Karpas-422 (cell line): ENCODE measurements around the gene TMEM269. TPM values are rescaled to one million over a fixed set of nuclear protein-coding genes. Genes with fewer than 3 reads are reported as not detected.

Experiments
- DNase-seq: peaks from one replicate; pipeline ENCODE4 v3.0.0-alpha.2; 2015
- H2AFZ ChIP-seq: fragments of 200-600 bp; sonication (generic); 2 replicates; pipeline ENCODE4 v1.6.1; 2014; ENCODE audit warnings: antibody characterized with exemption, low read length, mixed read lengths
- H3K27ac ChIP-seq: fragments of 200-600 bp; sonication (generic); 2 replicates; pipeline ENCODE4 v1.5.1; 2014; ENCODE audit warnings: mild to moderate bottlenecking, low read length, moderate library complexity
- H3K27me3 ChIP-seq: fragments of 200-600 bp; sonication (generic); 2 replicates; pipeline ENCODE4 v1.6.1; 2014; ENCODE audit warnings: low read length, mixed read lengths
- H3K36me3 ChIP-seq: fragments of 200-600 bp; sonication (generic); 2 replicates; pipeline ENCODE4 v1.6.1; 2014; ENCODE audit warnings: low read length, mixed read lengths; ENCODE audit not compliant: insufficient read depth
- H3K4me1 ChIP-seq: fragments of 200-600 bp; sonication (generic); 2 replicates; pipeline ENCODE4 v1.6.1; 2014; ENCODE audit warnings: mild to moderate bottlenecking, low read length, mixed read lengths
- H3K4me2 ChIP-seq: fragments of 200-600 bp; sonication (generic); 2 replicates; pipeline ENCODE4 v1.6.1; 2014; ENCODE audit warnings: low read length, low read depth, mild to moderate bottlenecking; ENCODE audit not compliant: poor library complexity, severe bottlenecking
- H3K4me3 ChIP-seq: fragments of 200-600 bp; sonication (generic); 2 replicates; pipeline ENCODE4 v1.5.1; 2014; ENCODE audit warnings: mild to moderate bottlenecking, antibody characterized with exemption, low read length, mixed read lengths
- H3K79me2 ChIP-seq: fragments of 200-600 bp; sonication (generic); 2 replicates; pipeline ENCODE4 v1.6.1; 2014; ENCODE audit warnings: mild to moderate bottlenecking, low read length, mixed read lengths
- H3K9ac ChIP-seq: fragments of 200-600 bp; sonication (generic); 2 replicates; pipeline ENCODE4 v1.6.0; 2014; ENCODE audit warnings: low read length
- H3K9me2 ChIP-seq: fragments of 200-600 bp; sonication (generic), shearing (Covaris generic); replicated peaks from 2 replicates; pipeline ENCODE4 v1.6.0; 2014; ENCODE audit warnings: mild to moderate bottlenecking, low read length, moderate library complexity; ENCODE audit not compliant: insufficient read depth
- H3K9me3 ChIP-seq: fragments of 300-700, 200-600 bp; sonication (generic); 2 replicates; pipeline ENCODE4 v1.6.1; 2014; ENCODE audit warnings: low read length, mixed read lengths
- H4K20me1 ChIP-seq: fragments of 200-600 bp; sonication (generic); 2 replicates; pipeline ENCODE4 v1.6.1; 2014; ENCODE audit warnings: mild to moderate bottlenecking, antibody characterized with exemption, low read length, low read depth; ENCODE audit not compliant: insufficient read depth
- total RNA-seq: library from RNA; depleted of rRNA; stranded (reverse); fragments of >200 nt; shearing (Covaris generic); gene quantifications from 2 replicates; pipeline ENCODE4 v1.2.3, GENCODE V29; 2014; ENCODE audit warnings: low replicate concordance

Gene TMEM269
- total RNA-seq, 1 experiment from 2014 or later, result not detected

- Histone ChIP-seq H3K4me1 (peaks cover 7% of the 10 kb centered on the region), H2AFZ (no peak overlapping the region), H4K20me1 (no peaks in the 10 kb centered on the region), H3K9me2 (no peaks in the 10 kb centered on the region), H3K9me3 (no peaks in the 10 kb centered on the region), H3K79me2 (no peaks in the 10 kb centered on the region), H3K4me2 (no peak overlapping the region), H3K27me3 (no peaks in the 10 kb centered on the region), H3K9ac (no peak overlapping the region), H3K27ac (no peak overlapping the region), H3K36me3 (no peaks in the 10 kb centered on the region), H3K4me3 (no peak overlapping the region)
- no peak for DNase-seq
Observed at GRCh38 chr1:42824481-42825035, 39.8 kb downstream of the TMEM269 start.

- Histone ChIP-seq H3K4me2 (no peak overlapping the region), H3K9me2 (no peaks in the 10 kb centered on the region), H3K9me3 (no peaks in the 10 kb centered on the region), H3K79me2 (no peaks in the 10 kb centered on the region), H3K4me1 (peaks cover 7% of the 10 kb centered on the region), H4K20me1 (no peaks in the 10 kb centered on the region), H3K36me3 (no peaks in the 10 kb centered on the region), H3K27me3 (no peaks in the 10 kb centered on the region), H2AFZ (no peak overlapping the region), H3K27ac (no peak overlapping the region), H3K9ac (no peak overlapping the region), H3K4me3 (no peak overlapping the region)
- no peak for DNase-seq
Observed at GRCh38 chr1:42825036-42825851, 40.5 kb downstream of the TMEM269 start.

GRCh38 chr1:42830631-42831030, 45.8 kb downstream of the TMEM269 start:
- no peaks in the 10 kb centered on the region for H3K9me3 ChIP-seq
- H3K9ac ChIP-seq, result no peak overlapping the region
- H3K4me2 ChIP-seq, result no peak overlapping the region
- H3K27me3 ChIP-seq, result no peaks in the 10 kb centered on the region
- peaks cover 3% of the 10 kb centered on the region; the same call in 1 of the 2 replicates for H3K4me1 ChIP-seq
- no peaks in the 10 kb centered on the region for H3K9me2 ChIP-seq
- no peak overlapping the region for H3K4me3 ChIP-seq
- DNase-seq, result no peak
- H2AFZ ChIP-seq, result no peak overlapping the region
- H3K79me2 ChIP-seq, result no peaks in the 10 kb centered on the region
- H3K27ac ChIP-seq, result no peak overlapping the region
- no peaks in the 10 kb centered on the region for H4K20me1 ChIP-seq
- no peaks in the 10 kb centered on the region for H3K36me3 ChIP-seq

- no peak for DNase-seq
Observed at GRCh38 chr1:42831273-42831672, 46.5 kb downstream of the TMEM269 start.

GRCh38 chr1:42832641-42833240, 48.0 kb downstream of the TMEM269 start:
- H4K20me1 ChIP-seq, result no peaks in the 10 kb centered on the region
- H2AFZ ChIP-seq, result no peak overlapping the region
- no peak for DNase-seq
- no peak overlapping the region for H3K4me3 ChIP-seq
- no peaks in the 10 kb centered on the region for H3K9me2 ChIP-seq
- H3K9me3 ChIP-seq, result no peaks in the 10 kb centered on the region
- H3K4me2 ChIP-seq, result no peak overlapping the region
- H3K27ac ChIP-seq, result no peak overlapping the region
- H3K27me3 ChIP-seq, result no peaks in the 10 kb centered on the region
- H3K36me3 ChIP-seq, result no peaks in the 10 kb centered on the region
- H3K79me2 ChIP-seq, result no peaks in the 10 kb centered on the region
- peaks cover 3% of the 10 kb centered on the region; the same call in 1 of the 2 replicates for H3K4me1 ChIP-seq
- no peak overlapping the region for H3K9ac ChIP-seq

More at GRCh38 chr1:42831273-42831672, 46.5 kb downstream of the TMEM269 start:
- Histone ChIP-seq H3K79me2 (no peaks in the 10 kb centered on the region), H3K27ac (no peak overlapping the region), H3K4me2 (no peak overlapping the region), H3K4me3 (no peak overlapping the region), H3K9me2 (no peaks in the 10 kb centered on the region), H3K27me3 (no peaks in the 10 kb centered on the region), H3K36me3 (no peaks in the 10 kb centered on the region), H2AFZ (no peak overlapping the region), H4K20me1 (no peaks in the 10 kb centered on the region), H3K9me3 (no peaks in the 10 kb centered on the region), H3K4me1 (peaks cover 3% of the 10 kb centered on the region; the same call in 1 of the 2 replicates), H3K9ac (no peak overlapping the region)

GRCh38 chr1:42833981-42834380, 49.2 kb downstream of the TMEM269 start:
- no peaks in the 10 kb centered on the region for H3K9me2 ChIP-seq
- DNase-seq, result no peak
- H3K79me2 ChIP-seq, result no peaks in the 10 kb centered on the region
- H4K20me1 ChIP-seq, result no peaks in the 10 kb centered on the region
- H3K4me2 ChIP-seq, result no peak overlapping the region
- H3K4me3 ChIP-seq, result no peak overlapping the region
- H3K27ac ChIP-seq, result no peak overlapping the region
- no peaks in the 10 kb centered on the region for H3K27me3 ChIP-seq
- H3K9ac ChIP-seq, result no peak overlapping the region
- H3K36me3 ChIP-seq, result no peaks in the 10 kb centered on the region
- H3K4me1 ChIP-seq, result peaks cover 14% of the 10 kb centered on the region
- no peak overlapping the region for H2AFZ ChIP-seq
- H3K9me3 ChIP-seq, result no peaks in the 10 kb centered on the region

- Histone ChIP-seq H3K4me3 (no peak overlapping the region), H3K4me1 (peaks cover 15% of the 10 kb centered on the region), H3K4me2 (no peak overlapping the region), H2AFZ (no peak overlapping the region), H3K9me3 (no peaks in the 10 kb centered on the region), H3K9ac (no peak overlapping the region), H3K27ac (no peak overlapping the region), H3K36me3 (no peaks in the 10 kb centered on the region), H3K79me2 (no peaks in the 10 kb centered on the region), H3K27me3 (no peaks in the 10 kb centered on the region), H4K20me1 (no peaks in the 10 kb centered on the region), H3K9me2 (no peaks in the 10 kb centered on the region)
- no peak for DNase-seq
Observed at GRCh38 chr1:42834803-42835202, 50.0 kb downstream of the TMEM269 start.

GRCh38 chr1:42835422-42835821, 50.6 kb downstream of the TMEM269 start:
- Histone ChIP-seq H3K4me1 (peaks cover 15% of the 10 kb centered on the region), H2AFZ (no peak overlapping the region), H3K36me3 (no peaks in the 10 kb centered on the region), H3K9ac (no peak overlapping the region), H3K79me2 (no peaks in the 10 kb centered on the region), H3K4me2 (no peak overlapping the region), H3K27me3 (no peaks in the 10 kb centered on the region), H3K27ac (no peak overlapping the region), H3K9me2 (no peaks in the 10 kb centered on the region), H3K4me3 (no peak overlapping the region), H4K20me1 (no peaks in the 10 kb centered on the region), H3K9me3 (no peaks in the 10 kb centered on the region)
- DNase-seq, result no peak
